HG02623 (cell line): ENCODE measurements around the gene TMEM270.

ENCODE experiments used
- ATAC-seq: cut with Tn5 transposase; IDR thresholded peaks from one replicate; pipeline ENCODE4 v1.9.1; 2021; ENCODE audit warnings: moderate library complexity; ENCODE audit not compliant: unreplicated experiment

The TMEM270 gene

GRCh38 chr7:73885433-73885974 lies 24.5 kb downstream of the TMEM270 start:
- ATAC-seq, result no peak

GRCh38 chr7:73885975-73886798 lies 25.2 kb downstream of the TMEM270 start:
- no peak for ATAC-seq

- no peak for ATAC-seq
Observed at GRCh38 chr7:73887762-73888161, 26.8 kb downstream of the TMEM270 start.

GRCh38 chr7:73888959-73889358 lies 28.0 kb downstream of the TMEM270 start:
- no peak for ATAC-seq

- no peak for ATAC-seq
Observed at GRCh38 chr7:73890555-73891147, 29.7 kb downstream of the TMEM270 start.

GRCh38 chr7:73891178-73891885 lies 30.4 kb downstream of the TMEM270 start:
- ATAC-seq, result no peak

- no peak for ATAC-seq
Observed at GRCh38 chr7:73892003-73892999, 31.3 kb downstream of the TMEM270 start.

GRCh38 chr7:73893342-73894101 lies 32.6 kb downstream of the TMEM270 start:
- ATAC-seq, result no peak

- no peak for ATAC-seq
Observed at GRCh38 chr7:73894166-73894565, 33.2 kb downstream of the TMEM270 start.

- no peak for ATAC-seq
Observed at GRCh38 chr7:73894733-73895551, 34.0 kb downstream of the TMEM270 start.

- no peak for ATAC-seq
Observed at GRCh38 chr7:73895626-73896025, 34.7 kb downstream of the TMEM270 start.

GRCh38 chr7:73896454-73896853 lies 35.5 kb downstream of the TMEM270 start:
- no peak for ATAC-seq

- ATAC-seq, result no peak
Observed at GRCh38 chr7:73899731-73900142, 38.8 kb downstream of the TMEM270 start.

GRCh38 chr7:73900286-73900685 lies 39.3 kb downstream of the TMEM270 start:
- no peak for ATAC-seq

GRCh38 chr7:73901231-73901822 lies 40.4 kb downstream of the TMEM270 start:
- ATAC-seq, result no peak

GRCh38 chr7:73901823-73902597 lies 41.1 kb downstream of the TMEM270 start:
- ATAC-seq, result no peak

GRCh38 chr7:73903321-73904218 lies 42.6 kb downstream of the TMEM270 start:
- ATAC-seq, result no peak
